HUES64 (cell line): ENCODE data around the gene CASD1.

Experiments
- H3K27ac ChIP-seq: 2 replicates; pipeline ENCODE4 v1.7.0; 2013; ENCODE audit warnings: low read depth, low read length, inconsistent platforms
- H3K27me3 ChIP-seq: 2 replicates; pipeline ENCODE4 v1.6.1; 2013; ENCODE audit warnings: mild to moderate bottlenecking, low read length; ENCODE audit not compliant: insufficient read depth
- H3K36me3 ChIP-seq: 2 replicates; pipeline ENCODE4 v1.6.1; 2013; ENCODE audit warnings: mild to moderate bottlenecking, low read length; ENCODE audit not compliant: insufficient read depth
- H3K4me1 ChIP-seq: 2 replicates; pipeline ENCODE4 v1.6.1; 2013; ENCODE audit warnings: mild to moderate bottlenecking, low read length, moderate library complexity; ENCODE audit not compliant: insufficient read depth
- H3K4me3 ChIP-seq: 2 replicates; pipeline ENCODE4 v1.5.1; 2013; ENCODE audit warnings: mild to moderate bottlenecking, low read length, moderate library complexity
- H3K9ac ChIP-seq: 2 replicates; pipeline ENCODE4 v1.6.1; 2013; ENCODE audit warnings: mild to moderate bottlenecking, low read depth, low read length
- H3K9me3 ChIP-seq: 2 replicates; pipeline ENCODE4 v1.6.1; 2013; ENCODE audit warnings: low read depth, low read length; ENCODE audit not compliant: insufficient read depth
- WGBS: fragments of 150-250, 120-280 bp; methylation state at CpG from one replicate; pipeline ENCODE4 v1.1.7; 2013; ENCODE audit warnings: missing lambda C conversion rate; 5-methylcytosine and 5-hydroxymethylcytosine counted together

The CASD1 gene

GRCh38 chr7:94584113-94584512 is 74.5 kb downstream of the CASD1 start:
- WGBS = 88% methylated on average over 1 of the region's 1 CpG
- Histone ChIP-seq H3K9ac (no peak overlapping the region), H3K4me3 (no peak overlapping the region), H3K36me3 (no peaks in the 10 kb centered on the region), H3K27ac (no peak overlapping the region), H3K9me3 (no peaks in the 10 kb centered on the region), H3K4me1 (no peaks in the 10 kb centered on the region), H3K27me3 (no peaks in the 10 kb centered on the region)

GRCh38 chr7:94588075-94588474 is 78.5 kb downstream of the CASD1 start:
- Histone ChIP-seq H3K36me3 (peaks cover 8% of the 10 kb centered on the region; the same call in 1 of the 2 replicates), H3K27me3 (no peaks in the 10 kb centered on the region), H3K4me1 (peaks cover 20% of the 10 kb centered on the region), H3K4me3 (no peak overlapping the region), H3K9ac (no peak overlapping the region), H3K27ac (no peak overlapping the region), H3K9me3 (peaks cover 4% of the 10 kb centered on the region; the same call in 1 of the 2 replicates)
- 92% methylated on average over 2 of the region's 2 CpGs for WGBS

- H3K4me1 ChIP-seq = peaks cover 20% of the 10 kb centered on the region
- H3K27ac ChIP-seq = no peak overlapping the region
- peaks cover 4% of the 10 kb centered on the region; the same call in 1 of the 2 replicates for H3K9me3 ChIP-seq
- H3K4me3 ChIP-seq = no peak overlapping the region
- WGBS = no CpG with 5 or more reads among the region's 4 CpGs
- no peak overlapping the region for H3K9ac ChIP-seq
- no peaks in the 10 kb centered on the region for H3K27me3 ChIP-seq
- peaks cover 8% of the 10 kb centered on the region; the same call in 1 of the 2 replicates for H3K36me3 ChIP-seq
Measured at GRCh38 chr7:94590526-94591162, 81.0 kb downstream of the CASD1 start.

- 92% methylated on average over 2 of the region's 2 CpGs for WGBS
- Histone ChIP-seq H3K27ac (no peak overlapping the region; the same call in 1 of the 2 replicates), H3K4me3 (no peak overlapping the region)
Measured at GRCh38 chr7:94591176-94591575, 81.6 kb downstream of the CASD1 start.

GRCh38 chr7:94594882-94595281 is 85.3 kb downstream of the CASD1 start:
- Histone ChIP-seq H3K36me3 (peaks cover 18% of the 10 kb centered on the region), H3K27ac (no peak overlapping the region), H3K9me3 (peaks cover 2% of the 10 kb centered on the region; the same call in 1 of the 2 replicates), H3K4me3 (no peak overlapping the region), H3K4me1 (peaks cover 20% of the 10 kb centered on the region), H3K9ac (no peak overlapping the region), H3K27me3 (no peaks in the 10 kb centered on the region)
- 100% methylated on average over 1 of the region's 1 CpG for WGBS

More at GRCh38 chr7:94591176-94591575, 81.6 kb downstream of the CASD1 start:
- peaks cover 4% of the 10 kb centered on the region; the same call in 1 of the 2 replicates for H3K9me3 ChIP-seq
- H3K9ac ChIP-seq = no peak overlapping the region
- no peaks in the 10 kb centered on the region for H3K27me3 ChIP-seq
- peaks cover 8% of the 10 kb centered on the region; the same call in 1 of the 2 replicates for H3K36me3 ChIP-seq
- peaks cover 20% of the 10 kb centered on the region for H3K4me1 ChIP-seq

GRCh38 chr7:94595717-94596116 is 86.1 kb downstream of the CASD1 start:
- no peak overlapping the region for H3K4me3 ChIP-seq
- H3K36me3 ChIP-seq = peaks cover 20% of the 10 kb centered on the region
- H3K9me3 ChIP-seq = no peaks in the 10 kb centered on the region
- H3K4me1 ChIP-seq = peaks cover 14% of the 10 kb centered on the region
- WGBS = 94% methylated on average over 4 of the region's 4 CpGs
- H3K9ac ChIP-seq = no peak overlapping the region
- no peak overlapping the region for H3K27ac ChIP-seq
- H3K27me3 ChIP-seq = no peaks in the 10 kb centered on the region

- no peak overlapping the region for H3K9ac ChIP-seq
- no peaks in the 10 kb centered on the region for H3K27me3 ChIP-seq
- no peaks in the 10 kb centered on the region for H3K4me1 ChIP-seq
- H3K9me3 ChIP-seq = no peaks in the 10 kb centered on the region
- H3K4me3 ChIP-seq = no peak overlapping the region
- H3K27ac ChIP-seq = no peak overlapping the region
- 97% methylated on average over 3 of the region's 3 CpGs for WGBS
- H3K36me3 ChIP-seq = peaks cover 20% of the 10 kb centered on the region
Measured at GRCh38 chr7:94600267-94600666, 90.7 kb downstream of the CASD1 start.

GRCh38 chr7:94602181-94602580 is 92.6 kb downstream of the CASD1 start:
- Histone ChIP-seq H3K9ac (no peak overlapping the region), H3K9me3 (no peaks in the 10 kb centered on the region)

GRCh38 chr7:94605031-94605430 is 95.4 kb downstream of the CASD1 start:
- H3K27me3 ChIP-seq = no peaks in the 10 kb centered on the region
- H3K27ac ChIP-seq = no peak overlapping the region
- no peak overlapping the region for H3K4me3 ChIP-seq
- no CpG with 5 or more reads among the region's 1 CpG for WGBS
- H3K9me3 ChIP-seq = no peaks in the 10 kb centered on the region
- H3K4me1 ChIP-seq = no peaks in the 10 kb centered on the region
- H3K36me3 ChIP-seq = 0 out of 2 replicates have a peak, but pooled peaks cover 3% of the 10 kb centered on the region
- no peak overlapping the region for H3K9ac ChIP-seq

More at GRCh38 chr7:94602181-94602580, 92.6 kb downstream of the CASD1 start:
- Histone ChIP-seq H3K4me1 (no peaks in the 10 kb centered on the region), H3K27ac (no peak overlapping the region), H3K4me3 (no peak overlapping the region), H3K36me3 (peaks cover 20% of the 10 kb centered on the region), H3K27me3 (no peaks in the 10 kb centered on the region)
- no CpG with 5 or more reads among the region's 1 CpG for WGBS
